GM18499 (cell line): ENCODE results near the gene AKAP6.

Experiments
- ATAC-seq: cut with Tn5 transposase; IDR thresholded peaks from one replicate; pipeline ENCODE4 v1.9.1; 2021; ENCODE audit warnings: moderate number of reproducible peaks; ENCODE audit not compliant: insufficient read depth, unreplicated experiment

The AKAP6 gene

GRCh38 chr14:32597771-32598170, 268.7 kb downstream of the AKAP6 start:
- ATAC-seq = no peak

- ATAC-seq = no peak
These were observed 272.0 kb downstream of the AKAP6 start for GRCh38 chr14:32601069-32601468.

- ATAC-seq = no peak
These were observed 272.8 kb downstream of the AKAP6 start for GRCh38 chr14:32601906-32602305.

GRCh38 chr14:32602699-32603098, 273.6 kb downstream of the AKAP6 start:
- ATAC-seq = no peak

- ATAC-seq = no peak
These were observed 275.0 kb downstream of the AKAP6 start for GRCh38 chr14:32603992-32604565.

GRCh38 chr14:32606301-32606700, 277.2 kb downstream of the AKAP6 start:
- ATAC-seq = no peak

GRCh38 chr14:32607399-32607798, 278.3 kb downstream of the AKAP6 start:
- no peak for ATAC-seq

GRCh38 chr14:32608857-32609256, 279.8 kb downstream of the AKAP6 start:
- ATAC-seq = no peak

- no peak for ATAC-seq
These were observed 280.3 kb downstream of the AKAP6 start for GRCh38 chr14:32609388-32609787.

GRCh38 chr14:32611752-32612151, 282.7 kb downstream of the AKAP6 start:
- no peak for ATAC-seq

- no peak for ATAC-seq
These were observed 289.9 kb downstream of the AKAP6 start for GRCh38 chr14:32618991-32619390.

GRCh38 chr14:32620303-32620702, 291.2 kb downstream of the AKAP6 start:
- no peak for ATAC-seq

GRCh38 chr14:32620724-32621123, 291.6 kb downstream of the AKAP6 start:
- no peak for ATAC-seq

GRCh38 chr14:32621585-32621984, 292.5 kb downstream of the AKAP6 start:
- no peak for ATAC-seq

- no peak for ATAC-seq
These were observed 293.6 kb downstream of the AKAP6 start for GRCh38 chr14:32622742-32623141.

GRCh38 chr14:32623300-32624093, 294.4 kb downstream of the AKAP6 start:
- ATAC-seq = no peak

GRCh38 chr14:32625211-32625610, 296.1 kb downstream of the AKAP6 start:
- no peak for ATAC-seq

- ATAC-seq = no peak
These were observed 298.6 kb downstream of the AKAP6 start for GRCh38 chr14:32627545-32628298.

- ATAC-seq = no peak
These were observed 300.1 kb downstream of the AKAP6 start for GRCh38 chr14:32629236-32629635.

GRCh38 chr14:32630701-32631100, 301.6 kb downstream of the AKAP6 start:
- no peak for ATAC-seq

GRCh38 chr14:32633224-32633859, 304.2 kb downstream of the AKAP6 start:
- no peak for ATAC-seq
